K562 (cell line): ENCODE data around the gene ABCC1. TPM values are rescaled to one million over a fixed set of nuclear protein-coding genes. Genes with fewer than 3 reads are reported as not detected.

Source experiments
- ATAC-seq: fragments of 200-7000 bp; cut with Tn5 transposase; 3 replicates; pipeline ENCODE4 v1.9.1; 2020; ENCODE audit warnings: moderate library complexity
- BruUV-seq: library from RNA; stranded (reverse); fragments of 400-500 nt; replicated peaks from 2 replicates; lab custom pipeline; 2021; lab: Mats Ljungman, UMichigan
- CTCF ChIA-PET: fragments of 300-600 bp; formaldehyde crosslinking; extraction: SDS; loops from one replicate; lab custom pipeline; 2021; ENCODE audit warnings: low intra/inter-chr PET ratio; lab: Yijun Ruan, JAX
- POLR2A ChIA-PET: fragments of 300-600, 350-650 bp; sonication (Branson Sonifier 250); formaldehyde crosslinking; extraction: SDS; loops from one replicate; lab custom pipeline; 2021; ENCODE audit warnings: antibody characterized with exemption, inconsistent platforms; lab: Yijun Ruan, JAX
- DNase-seq, 4 experiments: peaks; one replicate each; pipeline versions ENCODE4 v3.0.0 to v3.0.0-alpha.2; 2011 to 2018; ENCODE audit warnings: low spot score in 3 of 4, mixed read lengths in 3 of 4; ENCODE audit errors: extremely low read depth in 1 of 4
- FAIRE-seq: peaks from 2 replicates; lab custom pipeline; 2011; peaks lifted over from hg19 to GRCh38; lab: Jason Lieb, UNC
- H2AFZ ChIP-seq: 2 replicates; pipeline ENCODE4 v1.6.0; 2011; ENCODE audit warnings: low read depth, low read length, control low read depth, inconsistent platforms
- H3K27ac ChIP-seq: fragments of 200-600 bp; 3 replicates; pipeline ENCODE4 v1.8.0; 2011; ENCODE audit warnings: low read depth, mild to moderate bottlenecking, control low read depth, inconsistent platforms, low read length, moderate library complexity, mixed read lengths; ENCODE audit errors: extremely low read depth
- H3K27me3 ChIP-seq, 2 experiments: fragments of 300-600 bp in 1 of 2; 2 replicates in 1 of 2; 3 replicates in 1 of 2; pipeline versions ENCODE4 v1.6.0 to v1.8.0; 2011; ENCODE audit warnings: inconsistent platforms in 2 of 2, low read length in 2 of 2, mild to moderate bottlenecking in 1 of 2, mixed read lengths in 1 of 2, moderate library complexity in 1 of 2; ENCODE audit not compliant: control insufficient read depth in 2 of 2, insufficient read depth in 2 of 2
- H3K36me3 ChIP-seq: fragments of 300-600 bp; 3 replicates; pipeline ENCODE4 v1.8.0; 2011; ENCODE audit warnings: mild to moderate bottlenecking, low read length, inconsistent platforms; ENCODE audit not compliant: control insufficient read depth, insufficient read depth
- H3K4me1 ChIP-seq, 2 experiments: fragments of 200-600 bp in 1 of 2; replicated peaks in 1 of 2; 2 replicates in 1 of 2; 3 replicates in 1 of 2; pipeline versions ENCODE4 v1.5.1 to v1.8.0; 2011; ENCODE audit warnings: inconsistent platforms in 2 of 2, low read length in 2 of 2, mild to moderate bottlenecking in 1 of 2, mixed read lengths in 1 of 2, moderate library complexity in 1 of 2; ENCODE audit not compliant: control insufficient read depth in 2 of 2, insufficient read depth in 2 of 2
- H3K4me2 ChIP-seq: 2 replicates; pipeline ENCODE4 v1.6.1; 2011; ENCODE audit warnings: low read length, control low read depth, inconsistent platforms, mixed read lengths; ENCODE audit not compliant: insufficient read depth
- H3K4me3 ChIP-seq: fragments of 200-600 bp; sonication (generic), shearing (Covaris generic); 2 replicates; pipeline ENCODE4 v1.5.1; 2016; ENCODE audit warnings: control low read depth, inconsistent platforms
- H3K79me2 ChIP-seq: fragments of 200-600 bp; 3 replicates; pipeline ENCODE4 v1.8.0; 2011; ENCODE audit warnings: low read length, inconsistent platforms; ENCODE audit not compliant: control insufficient read depth, insufficient read depth
- H3K9ac ChIP-seq, 2 experiments: 2 replicates each; pipeline versions ENCODE4 v1.6.0 to v1.6.1; 2011; ENCODE audit warnings: low read depth in 2 of 2, low read length in 2 of 2, control low read depth in 1 of 2, inconsistent platforms in 1 of 2, mild to moderate bottlenecking in 1 of 2, mixed read lengths in 1 of 2; ENCODE audit not compliant: insufficient read depth in 1 of 2
- H3K9me1 ChIP-seq: one replicate; pipeline ENCODE4 v1.6.0; 2011; ENCODE audit warnings: inconsistent platforms, mild to moderate bottlenecking, low read length, moderate library complexity; ENCODE audit not compliant: control insufficient read depth, insufficient read depth
- H3K9me3 ChIP-seq: replicated peaks from 2 replicates; pipeline ENCODE4 v1.5.1; 2011; ENCODE audit warnings: low read depth, low read length, inconsistent platforms; ENCODE audit not compliant: control insufficient read depth, insufficient read depth
- H4K20me1 ChIP-seq: replicated peaks from 2 replicates; pipeline ENCODE4 v1.6.1; 2011; ENCODE audit warnings: low read length, inconsistent platforms, mixed read lengths; ENCODE audit not compliant: control insufficient read depth, insufficient read depth
- AFF1 ChIP-seq, 2 experiments: fragments of 450-650 bp; IDR thresholded peaks; 2 replicates each; pipeline ENCODE4 v1.6.1; 2018; ENCODE audit warnings: mild to moderate bottlenecking in 2 of 2, low read depth in 1 of 2; ENCODE audit not compliant: partially characterized antibody in 2 of 2
- ARHGAP35 ChIP-seq: fragments of 450-650 bp; IDR thresholded peaks from 2 replicates; pipeline ENCODE4 v1.6.1; 2018; ENCODE audit not compliant: partially characterized antibody
- BHLHE40 ChIP-seq: IDR thresholded peaks from 2 replicates; pipeline ENCODE4 v1.6.1; 2011; ENCODE audit warnings: low read length, improper control_type of control experiment
- CHD4 ChIP-seq: fragments of 200-600 bp; sonication (generic); IDR thresholded peaks from 3 replicates; pipeline ENCODE4 v1.6.1; 2012; ENCODE audit warnings: low read depth, mild to moderate bottlenecking, mixed read lengths, low read length, inconsistent platforms; ENCODE audit not compliant: insufficient read depth, insufficient replicate concordance, poor library complexity, severe bottlenecking
- HOMEZ ChIP-seq: fragments of 250-450 bp; sonication (Bioruptor Pico); IDR thresholded peaks from 2 replicates; pipeline ENCODE4 v1.4.0; 2020; ENCODE audit warnings: mild to moderate bottlenecking, moderate library complexity
- MTA2 ChIP-seq: fragments of 450-650 bp; IDR thresholded peaks from 2 replicates; pipeline ENCODE4 v1.6.1; 2016; ENCODE audit warnings: low read depth
- PKNOX1 ChIP-seq: fragments of 450-650 bp; IDR thresholded peaks from 2 replicates; pipeline ENCODE4 v1.6.1; 2016
- PRDM10 ChIP-seq: fragments of 450-650 bp; IDR thresholded peaks from 2 replicates; pipeline ENCODE4 v1.6.1; 2018; ENCODE audit not compliant: partially characterized antibody
- SNAPC5 ChIP-seq: fragments of 250-450 bp; sonication (Bioruptor Pico); IDR thresholded peaks from 2 replicates; pipeline ENCODE4 v1.8.0; 2021; ENCODE audit warnings: moderate library complexity, mild to moderate bottlenecking, inconsistent platforms
- TBL1XR1 ChIP-seq, 2 experiments: IDR thresholded peaks; 2 replicates each; pipeline ENCODE4 v1.6.1; 2012; ENCODE audit warnings: improper control_type of control experiment in 2 of 2, low read length in 2 of 2, mild to moderate bottlenecking in 1 of 2
- ZNF124 ChIP-seq: sonication (generic); formaldehyde crosslinking; IDR thresholded peaks from 2 replicates; pipeline ENCODE4 v1.8.1; 2022; ENCODE audit warnings: missing genetic modification reagents
- WGBS: fragments of 100-300 bp; shearing (Covaris generic); methylation state at CpG from one replicate; pipeline ENCODE4 v1.1.6; 2016; ENCODE audit warnings: low coverage, mixed read lengths; ENCODE audit not compliant: insufficient coverage; ENCODE audit errors: missing lambda C conversion rate; 5-methylcytosine and 5-hydroxymethylcytosine counted together
- in situ Hi-C: fragments of 300-500 bp; cut with MboI; formaldehyde crosslinking; loops from 4 replicates; pipeline ENCODE4 v1.15.0; 2018; ENCODE audit warnings: inconsistent platforms, mixed read lengths
- intact Hi-C: fragments of 100-400 bp; cut with micrococcal nuclease; formaldehyde crosslinking; loops from 2 replicates; pipeline ENCODE4 v1.14.2; 2022
- polyA plus RNA-seq, 8 experiments: library from polyadenylated mRNA; depleted of rRNA in 4 of 8; stranded (reverse) in 5 of 8; unstranded in 3 of 8; fragments of >200 nt; fragmentation: Nextera tagmentation in 2 of 8; fragmentation: Illumina TruSeq in 1 of 8; extraction: Ambion mirVana in 2 of 8; extraction: Trizol in 1 of 8; gene quantifications; 2 replicates each; pipeline versions ENCODE4 v1.2.1 to v1.2.3, GENCODE V29; 2011 to 2014; ENCODE audit warnings: inconsistent platforms in 1 of 8, missing spikeins in 1 of 8
- total RNA-seq, 7 experiments: library from RNA; depleted of rRNA in 6 of 7; stranded (reverse); fragments of >200 nt in 6 of 7; fragmentation: Illumina TruSeq in 2 of 7; extraction: Trizol in 2 of 7; gene quantifications; 2 replicates each; pipeline versions ENCODE4 v1.2.1 to v1.2.3, GENCODE V29; 2011 to 2021; ENCODE audit warnings: low replicate concordance in 1 of 7

The ABCC1 gene
- total and polyA plus RNA-seq, 9 of the 15 experiments (the other 6 are each of a cell fraction or from before 2014, with no cell fraction given), result 3.9 to 41.6 (median 10.0) TPM

GRCh38 chr16:15954814-15955151 is 5.4 kb downstream of the ABCC1 start:
- no peak for FAIRE-seq
- CTCF ChIA-PET, result no interaction called here
- TF ChIP-seq PRDM10 (peak; percentile 67), BHLHE40 (0 out of 2 replicates have a peak, but pooled peaks have one; percentile 36), HOMEZ (no peak), PKNOX1 (peak; percentile 52; the same call in 1 of the 2 replicates), CHD4 (no peak), ZNF124 (CRISPR knock-in tag) (no peak), ARHGAP35 (no peak), AFF1 (IDR thresholded peaks at IDR 0.05; ENCODE audit: low read depth in 1 of 2, partially characterized antibody in 2 of 2) (no peak), MTA2 (no peak), SNAPC5 (no peak), TBL1XR1 (IDR thresholded peaks at IDR 0.05; ENCODE audit: low read length in 2 of 2) (no peak)

More at GRCh38 chr16:15954814-15955151, 5.4 kb downstream of the ABCC1 start:
- WGBS, result 59% methylated on average over 10 of the region's 11 CpGs
- Histone ChIP-seq H2AFZ (no peak overlapping the region), H3K9ac (peak overlapping the region in 1 of 2 experiments; percentile 57; a peak in 2 of 4 replicates), H3K4me1 (peaks cover 22 to 28% of the 10 kb centered on the region in 2 experiments; a peak in 4 of 5 replicates), H3K9me1 (no peaks in the 10 kb centered on the region), H3K9me3 (no peaks in the 10 kb centered on the region), H3K27me3 (no peaks in the 10 kb centered on the region), H3K36me3 (peaks cover 13% of the 10 kb centered on the region; the same call in 2 of the 3 replicates), H3K79me2 (peaks cover 96% of the 10 kb centered on the region), H3K4me2 (no peak overlapping the region), H3K4me3 (no peak overlapping the region), H3K27ac (peak overlapping the region; percentile 38; the same call in 1 of the 3 replicates), H4K20me1 (peaks cover 7% of the 10 kb centered on the region)
- no TSS peak for BruUV-seq
- DNase-seq, result no peak
- intact Hi-C loops, result loop anchor here (5.0 kb wide), 1 partner anchor 33 kb away; no protein-coding TSS in a partner anchor
- ATAC-seq, result no peak
- POLR2A ChIA-PET, result interaction anchor here (2.1 kb wide), 1 partner anchor 12 kb away, joined by 4 read pairs; no protein-coding TSS in a partner anchor
- in situ Hi-C loops, result no loop called here
